Endothelial cell of umbilical vein (primary cell): ENCODE results near the gene COPE. TPM values are rescaled to one million over a fixed set of nuclear protein-coding genes. Genes with fewer than 3 reads are reported as not detected.

Source experiments
- BruUV-seq: library from RNA; stranded (reverse); fragments of 400-500 nt; replicated peaks from 2 replicates; lab custom pipeline; 2021; lab: Mats Ljungman, UMichigan
- CTCF ChIA-PET: fragments of 300-600, 350-600 bp; sonication (Branson Sonifier 250); formaldehyde crosslinking; loops from one replicate; lab custom pipeline; 2021; ENCODE audit warnings: antibody characterized with exemption, inconsistent platforms; lab: Charles Lee
- POLR2A ChIA-PET: fragments of 300-600, 350-600 bp; sonication (Branson Sonifier 250); formaldehyde crosslinking; loops from one replicate; lab custom pipeline; 2021; ENCODE audit warnings: antibody characterized with exemption, inconsistent platforms; lab: Charles Lee
- DNase-seq: peaks from one replicate; pipeline ENCODE4 v3.0.0-alpha.2; 2011; ENCODE audit warnings: low read depth, low spot score
- FAIRE-seq: peaks from 2 replicates; lab custom pipeline; 2011; peaks lifted over from hg19 to GRCh38; lab: Jason Lieb, UNC
- H2AFZ ChIP-seq: 2 replicates; pipeline ENCODE4 v1.6.0; 2012; ENCODE audit warnings: low read depth, low read length, control low read depth, inconsistent platforms
- H3K27ac ChIP-seq: 2 replicates; pipeline ENCODE4 v1.5.1; 2011; ENCODE audit warnings: low read depth, mild to moderate bottlenecking, control low read depth, low read length, moderate library complexity; ENCODE audit not compliant: insufficient read depth
- H3K27me3 ChIP-seq, 2 experiments: 2 replicates each; pipeline versions ENCODE4 v1.6.0 to v1.6.1; 2011; ENCODE audit warnings: low read length in 2 of 2, mixed read lengths in 1 of 2; ENCODE audit not compliant: control insufficient read depth in 2 of 2, insufficient read depth in 2 of 2
- H3K36me3 ChIP-seq, 2 experiments: 2 replicates in 1 of 2; 3 replicates in 1 of 2; pipeline ENCODE4 v1.5.1; 2011; ENCODE audit warnings: low read length in 2 of 2, mild to moderate bottlenecking in 1 of 2, moderate library complexity in 1 of 2; ENCODE audit not compliant: control insufficient read depth in 2 of 2, insufficient read depth in 2 of 2; ENCODE audit errors: extremely low read depth in 1 of 2
- H3K4me1 ChIP-seq: 3 replicates; pipeline ENCODE4 v1.5.1; 2011; ENCODE audit warnings: mild to moderate bottlenecking, low read length; ENCODE audit not compliant: control insufficient read depth, insufficient read depth; ENCODE audit errors: extremely low read depth
- H3K4me2 ChIP-seq: 2 replicates; pipeline ENCODE4 v1.6.1; 2011; ENCODE audit warnings: low read length, control low read depth, mixed read lengths; ENCODE audit not compliant: insufficient read depth
- H3K4me3 ChIP-seq, 3 experiments: fragments of 200-600 bp in 1 of 3; sonication (generic), shearing (Covaris generic) in 1 of 3; replicated peaks in 1 of 3; 2 replicates each; pipeline ENCODE4 v1.5.1; 2011 to 2016; ENCODE audit warnings: control low read depth in 3 of 3, low read length in 3 of 3, mild to moderate bottlenecking in 2 of 3, inconsistent platforms in 1 of 3, low read depth in 1 of 3, moderate library complexity in 1 of 3; ENCODE audit not compliant: insufficient read depth in 1 of 3
- H3K79me2 ChIP-seq: 2 replicates; pipeline ENCODE4 v1.6.0; 2012; ENCODE audit warnings: low read length, inconsistent platforms; ENCODE audit not compliant: control insufficient read depth, insufficient read depth
- H3K9ac ChIP-seq: replicated peaks from 2 replicates; pipeline ENCODE3; 2011; ENCODE audit warnings: low read length, control low read depth; ENCODE audit not compliant: insufficient read depth; ENCODE audit errors: extremely low read depth
- H3K9me1 ChIP-seq: replicated peaks from 3 replicates; pipeline ENCODE4 v1.6.0; 2011; ENCODE audit warnings: mild to moderate bottlenecking, low read length; ENCODE audit not compliant: control insufficient read depth, insufficient read depth; ENCODE audit errors: extremely low read depth
- H3K9me3 ChIP-seq: replicated peaks from 2 replicates; pipeline ENCODE4 v1.5.1; 2012; ENCODE audit warnings: low read length, inconsistent platforms; ENCODE audit not compliant: control insufficient read depth, insufficient read depth
- H4K20me1 ChIP-seq: replicated peaks from 2 replicates; pipeline ENCODE3; 2011; ENCODE audit warnings: mild to moderate bottlenecking, low read length; ENCODE audit not compliant: control insufficient read depth, insufficient read depth; ENCODE audit errors: extremely low read depth
- EZH2 ChIP-seq: IDR thresholded peaks from 2 replicates; pipeline ENCODE4 v1.6.1; 2012; ENCODE audit warnings: borderline replicate concordance, low read depth, mild to moderate bottlenecking, moderate library complexity, low read length, inconsistent platforms; ENCODE audit not compliant: severe bottlenecking
- FOS ChIP-seq: IDR thresholded peaks from 2 replicates; pipeline ENCODE4 v1.6.1; 2011; ENCODE audit warnings: mild to moderate bottlenecking, low read length, moderate library complexity, borderline replicate concordance; ENCODE audit not compliant: insufficient read depth
- GATA2 ChIP-seq: IDR thresholded peaks from 2 replicates; pipeline ENCODE4 v1.7.0; 2011; ENCODE audit warnings: low read depth, mild to moderate bottlenecking, moderate library complexity, mixed read lengths, low read length; ENCODE audit not compliant: insufficient read length, insufficient read depth
- JUN ChIP-seq: IDR thresholded peaks from 2 replicates; pipeline ENCODE4 v1.6.1; 2011; ENCODE audit warnings: borderline replicate concordance, low read depth; ENCODE audit not compliant: insufficient read length, insufficient read depth
- MAX ChIP-seq: IDR thresholded peaks from 2 replicates; pipeline ENCODE4 v1.6.1; 2011; ENCODE audit not compliant: insufficient read depth, insufficient read length
- MYC ChIP-seq: IDR thresholded peaks from one replicate; pipeline ENCODE4 v1.6.1; 2011; ENCODE audit warnings: mild to moderate bottlenecking, low read depth, low read length
- POLR2A ChIP-seq: IDR thresholded peaks from 2 replicates; pipeline ENCODE4 v1.6.1; 2012; ENCODE audit warnings: low read depth, mild to moderate bottlenecking, control low read depth, low read length
- POLR2AphosphoS5 ChIP-seq: IDR thresholded peaks from 2 replicates; pipeline ENCODE4 v1.6.1; 2012; ENCODE audit warnings: low read depth, mild to moderate bottlenecking, control low read depth, low read length, moderate library complexity; ENCODE audit not compliant: insufficient read depth
- dilution Hi-C: fragments of 300-500 bp; cut with MboI; formaldehyde crosslinking; loops from one replicate; pipeline ENCODE4 v1.15.0; 2019; ENCODE audit warnings: low sequenced_read_pairs; ENCODE audit not compliant: extremely low pct_ligation_motif_present
- intact Hi-C: fragments of 100-400 bp; cut with micrococcal nuclease; formaldehyde crosslinking; loops from one replicate; pipeline ENCODE4 v1.10.0; 2022
- polyA plus RNA-seq, 4 experiments: library from polyadenylated mRNA; depleted of rRNA in 3 of 4; stranded (reverse) in 3 of 4; unstranded in 1 of 4; fragments of >200 nt; gene quantifications; 2 replicates each; pipeline versions ENCODE4 v1.2.1 to v1.2.3, GENCODE V29; 2011 to 2012; ENCODE audit warnings: missing spikeins in 1 of 4
- total RNA-seq: library from RNA; stranded (reverse); gene quantifications from 2 replicates; pipeline ENCODE4 v1.2.3, GENCODE V29; 2021
- TF ChIP-seq, protein P1 (sequence below), 2 donors: IDR thresholded peaks; 1 replicate in 1 of 2; 2 replicates in 1 of 2; pipeline ENCODE4 v1.5.1; 2011; ENCODE audit warnings: low read length in 2 of 2, mild to moderate bottlenecking in 2 of 2, moderate library complexity in 2 of 2, control low read depth in 1 of 2, inconsistent platforms in 1 of 2, low read depth in 1 of 2; ENCODE audit not compliant: insufficient read depth in 1 of 2; ENCODE audit errors: extremely low read depth in 1 of 2

COPE gene
- total and polyA plus RNA-seq, 2 donors (not counting 3 experiments of a cell fraction or from before 2014, with no cell fraction given): 252 to 407 TPM

DNA sequence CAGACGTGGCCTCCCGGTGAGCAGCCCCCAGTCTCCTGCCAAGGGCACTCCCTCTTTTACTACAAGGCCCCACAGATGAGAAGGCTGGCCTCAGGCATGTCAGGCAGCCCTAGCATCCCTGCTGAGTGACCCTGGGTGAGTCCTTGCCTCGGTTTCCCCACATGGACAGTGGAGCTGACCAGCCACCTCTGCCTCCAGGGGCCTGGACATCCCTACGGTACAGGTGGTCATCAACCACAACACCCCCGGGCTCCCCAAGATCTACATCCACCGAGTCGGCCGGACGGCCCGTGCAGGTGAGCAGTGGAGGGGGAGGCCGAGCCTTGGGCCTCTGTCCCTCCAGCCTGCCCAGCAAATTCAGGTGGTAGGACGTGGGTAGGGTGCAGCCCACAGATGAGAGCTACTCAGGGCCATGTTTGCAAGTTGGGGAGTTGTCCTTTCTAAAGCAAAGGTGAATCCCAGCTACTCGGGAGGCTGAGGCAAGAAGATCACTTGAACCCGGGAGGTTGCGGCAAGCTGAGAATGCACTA, 5.6 kb upstream of the COPE start:
- no TSS peak for BruUV-seq
- Histone ChIP-seq H3K36me3 (peaks cover 13 to 56% of the 10 kb centered on the region in 2 experiments), H3K27me3 (no peaks in the 10 kb centered on the region), H3K9me3 (no peaks in the 10 kb centered on the region), H2AFZ (no peak overlapping the region), H3K4me2 (no peak overlapping the region), H3K79me2 (peaks cover 14% of the 10 kb centered on the region), H3K9ac (no peak overlapping the region), H4K20me1 (no peaks in the 10 kb centered on the region), H3K4me3 (no peak overlapping the region), H3K4me1 (peaks cover 7% of the 10 kb centered on the region), H3K27ac (no peak overlapping the region), H3K9me1 (no peaks in the 10 kb centered on the region)
- dilution Hi-C loops (no loop called here), intact Hi-C loops (no loop called here)
- ChIA-PET CTCF (interaction anchor here (1.0 kb wide), 1 partner anchor 62 kb away, joined by 3 read pairs; no protein-coding TSS in a partner anchor), POLR2A (interaction anchor here (1.0 kb wide), 1 partner anchor 63 kb away, joined by 5 read pairs; no protein-coding TSS in a partner anchor)
- no peak for TF ChIP-seq POLR2A
- TF ChIP-seq JUN: no peak
- TF ChIP-seq, protein P1, sequence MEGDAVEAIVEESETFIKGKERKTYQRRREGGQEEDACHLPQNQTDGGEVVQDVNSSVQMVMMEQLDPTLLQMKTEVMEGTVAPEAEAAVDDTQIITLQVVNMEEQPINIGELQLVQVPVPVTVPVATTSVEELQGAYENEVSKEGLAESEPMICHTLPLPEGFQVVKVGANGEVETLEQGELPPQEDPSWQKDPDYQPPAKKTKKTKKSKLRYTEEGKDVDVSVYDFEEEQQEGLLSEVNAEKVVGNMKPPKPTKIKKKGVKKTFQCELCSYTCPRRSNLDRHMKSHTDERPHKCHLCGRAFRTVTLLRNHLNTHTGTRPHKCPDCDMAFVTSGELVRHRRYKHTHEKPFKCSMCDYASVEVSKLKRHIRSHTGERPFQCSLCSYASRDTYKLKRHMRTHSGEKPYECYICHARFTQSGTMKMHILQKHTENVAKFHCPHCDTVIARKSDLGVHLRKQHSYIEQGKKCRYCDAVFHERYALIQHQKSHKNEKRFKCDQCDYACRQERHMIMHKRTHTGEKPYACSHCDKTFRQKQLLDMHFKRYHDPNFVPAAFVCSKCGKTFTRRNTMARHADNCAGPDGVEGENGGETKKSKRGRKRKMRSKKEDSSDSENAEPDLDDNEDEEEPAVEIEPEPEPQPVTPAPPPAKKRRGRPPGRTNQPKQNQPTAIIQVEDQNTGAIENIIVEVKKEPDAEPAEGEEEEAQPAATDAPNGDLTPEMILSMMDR (IDR thresholded peaks at IDR 0.05; ENCODE audit: extremely low read depth in 1 of 2, insufficient read depth in 1 of 2, low read depth in 1 of 2, low read length in 2 of 2): no peak
- no peak for TF ChIP-seq MAX
- TF ChIP-seq MYC: no peak
- no peak for TF ChIP-seq FOS
- no peak for TF ChIP-seq GATA2
- no peak for TF ChIP-seq EZH2
- no peak for TF ChIP-seq POLR2AphosphoS5
- no peak for DNase-seq
- no peak for FAIRE-seq
